ENCODE data around the gene FAM200C. TPM values are rescaled to one million over a fixed set of nuclear protein-coding genes. Genes with fewer than 3 reads are reported as not detected.

FAM200C gene
- total RNA-seq, 1 donor from 2014 or later: 4.9 TPM

GRCh38 chr5:160395111-160395510 is 4.7 kb downstream of the FAM200C start:
- no peak overlapping the region for H3K27ac ChIP-seq (replicated peaks)
- H3K27me3 ChIP-seq (ENCODE audit: low read depth): no peaks in the 10 kb centered on the region
- DNase-seq: no peak
- H3K9me3 ChIP-seq (replicated peaks): no peaks in the 10 kb centered on the region
- H3K4me1 ChIP-seq: peaks cover 50% of the 10 kb centered on the region
- H3K4me3 ChIP-seq: no peak overlapping the region
- intact Hi-C loops (cut with micrococcal nuclease): loop anchor here (10.0 kb wide), 1 partner anchor 370 kb away; no protein-coding TSS in a partner anchor
- H3K36me3 ChIP-seq: no peaks in the 10 kb centered on the region
- TF ChIP-seq, protein P1, sequence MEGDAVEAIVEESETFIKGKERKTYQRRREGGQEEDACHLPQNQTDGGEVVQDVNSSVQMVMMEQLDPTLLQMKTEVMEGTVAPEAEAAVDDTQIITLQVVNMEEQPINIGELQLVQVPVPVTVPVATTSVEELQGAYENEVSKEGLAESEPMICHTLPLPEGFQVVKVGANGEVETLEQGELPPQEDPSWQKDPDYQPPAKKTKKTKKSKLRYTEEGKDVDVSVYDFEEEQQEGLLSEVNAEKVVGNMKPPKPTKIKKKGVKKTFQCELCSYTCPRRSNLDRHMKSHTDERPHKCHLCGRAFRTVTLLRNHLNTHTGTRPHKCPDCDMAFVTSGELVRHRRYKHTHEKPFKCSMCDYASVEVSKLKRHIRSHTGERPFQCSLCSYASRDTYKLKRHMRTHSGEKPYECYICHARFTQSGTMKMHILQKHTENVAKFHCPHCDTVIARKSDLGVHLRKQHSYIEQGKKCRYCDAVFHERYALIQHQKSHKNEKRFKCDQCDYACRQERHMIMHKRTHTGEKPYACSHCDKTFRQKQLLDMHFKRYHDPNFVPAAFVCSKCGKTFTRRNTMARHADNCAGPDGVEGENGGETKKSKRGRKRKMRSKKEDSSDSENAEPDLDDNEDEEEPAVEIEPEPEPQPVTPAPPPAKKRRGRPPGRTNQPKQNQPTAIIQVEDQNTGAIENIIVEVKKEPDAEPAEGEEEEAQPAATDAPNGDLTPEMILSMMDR (IDR thresholded peaks at IDR 0.05; ENCODE audit: borderline replicate concordance): no peak

DNA sequence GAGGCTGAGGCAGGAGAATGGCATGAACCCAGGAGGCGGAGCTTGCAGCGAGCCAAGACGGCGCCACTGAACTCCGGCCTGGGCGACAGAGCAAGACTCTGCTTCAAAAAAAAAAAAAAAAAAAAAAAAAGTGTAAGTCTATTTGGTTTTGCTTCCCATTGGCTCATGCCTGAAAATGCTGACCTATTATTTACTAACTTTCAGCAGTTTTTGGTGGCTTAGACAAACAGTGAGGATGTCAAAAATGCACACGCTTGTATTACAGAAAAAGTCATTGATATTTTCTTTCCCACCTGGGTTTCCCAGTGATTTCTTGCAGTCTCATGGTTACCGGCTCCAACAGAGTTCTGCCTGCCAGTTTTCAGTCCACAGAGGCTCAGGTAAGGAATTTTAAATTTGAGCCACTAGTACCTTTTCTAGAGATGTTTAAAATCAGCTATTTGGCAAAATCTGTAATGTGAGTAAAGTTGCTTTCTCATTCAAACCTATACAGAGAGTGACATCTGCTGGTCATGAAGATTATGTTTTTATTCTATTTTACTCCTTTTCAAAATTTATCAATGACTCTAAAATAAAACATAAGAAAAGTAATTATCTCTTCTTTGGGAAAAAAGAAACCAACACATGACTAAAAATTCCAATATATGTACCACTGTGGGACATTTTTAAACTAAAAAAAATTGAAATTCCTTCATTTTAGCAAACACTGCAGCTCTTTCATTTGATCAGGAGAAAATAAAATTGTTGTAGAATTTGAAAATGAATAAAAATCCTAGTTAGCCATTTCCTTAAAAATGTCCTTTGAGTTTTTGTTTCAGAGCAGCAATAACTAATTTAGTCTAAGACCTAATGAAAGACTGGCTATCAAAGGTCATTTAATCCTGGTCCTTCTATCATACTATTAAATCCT is 8.8 kb downstream of the FAM200C start:
- Histone ChIP-seq H3K4me1 (peaks cover 12% of the 10 kb centered on the region), H3K27ac (replicated peaks) (no peak overlapping the region), H3K27me3 (ENCODE audit: low read depth) (no peaks in the 10 kb centered on the region), H3K36me3 (no peaks in the 10 kb centered on the region), H3K9me3 (replicated peaks) (peaks cover 19% of the 10 kb centered on the region), H3K4me3 (no peak overlapping the region)
- TF ChIP-seq, protein P1 (IDR thresholded peaks at IDR 0.05; ENCODE audit: borderline replicate concordance): peak; percentile 66
- no peak for DNase-seq
- intact Hi-C loops (cut with micrococcal nuclease): loop anchor here (10.0 kb wide), 1 partner anchor 366 kb away; no protein-coding TSS in a partner anchor

DNA sequence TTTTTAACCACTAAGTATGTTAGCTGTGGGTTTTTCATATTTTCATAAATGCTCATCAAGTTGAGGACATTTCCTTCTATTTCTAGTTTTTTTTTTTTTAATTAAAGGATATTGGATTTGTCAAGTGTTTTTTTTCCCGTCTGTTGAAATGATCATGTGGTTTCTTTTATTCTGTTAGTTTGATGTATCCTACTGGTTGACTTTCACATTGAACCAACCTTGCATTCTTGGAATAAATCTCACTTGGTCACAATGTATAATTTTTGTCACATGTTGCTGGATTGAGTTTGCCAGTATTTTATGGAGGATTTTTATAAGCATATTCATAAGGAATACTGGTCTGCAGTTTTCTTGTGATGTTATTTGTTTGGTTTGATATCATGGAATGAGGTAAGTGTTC is 12.4 kb downstream of the FAM200C start:
- no peak overlapping the region for H3K4me3 ChIP-seq
- no peaks in the 10 kb centered on the region for H3K27me3 ChIP-seq (ENCODE audit: low read depth)
- TF ChIP-seq, protein P1 (IDR thresholded peaks at IDR 0.05; ENCODE audit: borderline replicate concordance): no peak
- H3K27ac ChIP-seq (replicated peaks): no peak overlapping the region
- DNase-seq: no peak
- peaks cover 19% of the 10 kb centered on the region for H3K9me3 ChIP-seq (replicated peaks)
- no peaks in the 10 kb centered on the region for H3K4me1 ChIP-seq
- intact Hi-C loops (cut with micrococcal nuclease): no loop called here
- H3K36me3 ChIP-seq: no peaks in the 10 kb centered on the region

DNA sequence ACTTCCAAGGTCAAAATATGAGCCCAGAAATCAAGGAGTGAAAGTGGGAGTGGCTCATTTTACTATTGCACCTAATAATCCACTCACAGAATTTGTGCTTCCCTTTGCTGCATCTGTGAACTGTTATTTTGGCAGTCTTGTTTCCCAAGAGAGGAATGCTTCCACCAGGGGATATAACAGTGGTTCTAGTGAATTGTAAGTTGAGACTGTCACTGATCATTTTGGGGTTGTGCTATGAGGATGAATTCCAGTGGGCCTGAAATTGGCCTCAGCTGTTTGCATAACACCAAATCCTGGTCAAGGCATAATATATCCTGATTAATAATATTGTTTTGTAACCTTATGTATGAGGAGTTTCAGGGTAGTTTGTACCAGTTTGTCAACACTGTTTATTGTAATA is 14.4 kb downstream of the FAM200C start:
- Histone ChIP-seq H3K9me3 (replicated peaks) (peaks cover 19% of the 10 kb centered on the region), H3K4me3 (no peak overlapping the region)
- intact Hi-C loops (cut with micrococcal nuclease): no loop called here

GRCh38 chr5:160384681-160385080 is 15.2 kb downstream of the FAM200C start:
- Histone ChIP-seq H3K4me3 (no peak overlapping the region), H3K36me3 (no peaks in the 10 kb centered on the region), H3K27me3 (ENCODE audit: low read depth) (no peaks in the 10 kb centered on the region), H3K27ac (replicated peaks) (no peak overlapping the region), H3K4me1 (peaks cover under 1% of the 10 kb centered on the region), H3K9me3 (replicated peaks) (peaks cover 19% of the 10 kb centered on the region)
- DNase-seq: no peak
- TF ChIP-seq, protein P1 (IDR thresholded peaks at IDR 0.05; ENCODE audit: borderline replicate concordance): no peak
- intact Hi-C loops (cut with micrococcal nuclease): no loop called here

More for the DNA sequence above, 14.4 kb downstream of the FAM200C start:
- Histone ChIP-seq H3K4me1 (no peaks in the 10 kb centered on the region), H3K27me3 (ENCODE audit: low read depth) (no peaks in the 10 kb centered on the region), H3K36me3 (no peaks in the 10 kb centered on the region), H3K27ac (replicated peaks) (no peak overlapping the region)
- DNase-seq: no peak
- TF ChIP-seq, protein P1 (IDR thresholded peaks at IDR 0.05; ENCODE audit: borderline replicate concordance): no peak
